H9 (cell line): ENCODE results near the gene SELENOH. TPM values are rescaled to one million over a fixed set of nuclear protein-coding genes. Genes with fewer than 3 reads are reported as not detected.

ENCODE experiments used
- DNase-seq: peaks from one replicate; pipeline ENCODE4 v3.0.0-alpha.2; 2017
- H2AFZ ChIP-seq: one replicate; pipeline ENCODE4 v1.6.1; 2013; ENCODE audit warnings: mild to moderate bottlenecking, low read length, control low read depth, moderate library complexity
- H2AK5ac ChIP-seq: 2 replicates; pipeline ENCODE4 v1.6.1; 2013; ENCODE audit warnings: low read length, control low read depth, mixed read lengths; ENCODE audit not compliant: insufficient read length
- H2BK120ac ChIP-seq: one replicate; pipeline ENCODE4 v1.6.1; 2013; ENCODE audit warnings: low read depth, mild to moderate bottlenecking, low read length, control low read depth, inconsistent platforms; ENCODE audit not compliant: poor library complexity, severe bottlenecking
- H2BK12ac ChIP-seq: 2 replicates; pipeline ENCODE4 v1.6.1; 2013; ENCODE audit warnings: low read length, control low read depth, mixed read lengths, low read depth; ENCODE audit not compliant: insufficient read length
- H2BK15ac ChIP-seq: 2 replicates; pipeline ENCODE4 v1.6.1; 2013; ENCODE audit warnings: low read depth, low read length, control low read depth
- H2BK20ac ChIP-seq: one replicate; pipeline ENCODE4 v1.6.1; 2013; ENCODE audit warnings: low read depth, mild to moderate bottlenecking, low read length, control low read depth, inconsistent platforms; ENCODE audit not compliant: poor library complexity, severe bottlenecking
- H2BK5ac ChIP-seq: 2 replicates; pipeline ENCODE4 v1.6.1; 2013; ENCODE audit warnings: low read length, control low read depth, mixed read lengths; ENCODE audit not compliant: insufficient read length
- H3K14ac ChIP-seq: 2 replicates; pipeline ENCODE4 v1.6.1; 2013; ENCODE audit warnings: low read length, control low read depth; ENCODE audit not compliant: insufficient read depth
- H3K18ac ChIP-seq: 2 replicates; pipeline ENCODE4 v1.6.1; 2013; ENCODE audit warnings: low read depth, mild to moderate bottlenecking, mixed read lengths, low read length, control low read depth; ENCODE audit not compliant: insufficient read length
- H3K23ac ChIP-seq: 2 replicates; pipeline ENCODE4 v1.6.1; 2013; ENCODE audit warnings: low read length, control low read depth, mixed read lengths, low read depth; ENCODE audit not compliant: insufficient read length
- H3K23me2 ChIP-seq: 2 replicates; pipeline ENCODE4 v1.6.1; 2013; ENCODE audit warnings: low read depth, mild to moderate bottlenecking, mixed read lengths, low read length, control low read depth; ENCODE audit not compliant: insufficient read length, poor library complexity, severe bottlenecking
- H3K27ac ChIP-seq: 2 replicates; pipeline ENCODE4 v1.5.1; 2013; ENCODE audit warnings: low read length, control low read depth, mixed read lengths, low read depth; ENCODE audit not compliant: insufficient read length
- H3K27me3 ChIP-seq: 2 replicates; pipeline ENCODE4 v1.6.1; 2013; ENCODE audit warnings: low read length, control low read depth, inconsistent platforms; ENCODE audit not compliant: insufficient read depth
- H3K4ac ChIP-seq: 2 replicates; pipeline ENCODE4 v1.6.1; 2013; ENCODE audit warnings: low read depth, mild to moderate bottlenecking, control low read depth, inconsistent platforms, low read length, moderate library complexity
- H3K4me1 ChIP-seq: 2 replicates; pipeline ENCODE4 v1.6.1; 2013; ENCODE audit warnings: low read length, control low read depth, inconsistent platforms; ENCODE audit not compliant: insufficient read depth
- H3K4me2 ChIP-seq: 2 replicates; pipeline ENCODE4 v1.6.1; 2013; ENCODE audit warnings: low read length, control low read depth, mixed read lengths; ENCODE audit not compliant: insufficient read length, insufficient read depth
- H3K56ac ChIP-seq: 2 replicates; pipeline ENCODE4 v1.6.1; 2013; ENCODE audit warnings: low read depth, mild to moderate bottlenecking, mixed read lengths, low read length, control low read depth; ENCODE audit not compliant: insufficient read length
- H3K79me1 ChIP-seq: 2 replicates; pipeline ENCODE4 v1.6.1; 2013; ENCODE audit warnings: low read depth, mild to moderate bottlenecking, moderate library complexity, low read length, control low read depth, inconsistent platforms; ENCODE audit not compliant: insufficient read depth, poor library complexity, severe bottlenecking
- H3K79me2 ChIP-seq: 2 replicates; pipeline ENCODE4 v1.6.1; 2013; ENCODE audit warnings: low read length, control low read depth, inconsistent platforms; ENCODE audit not compliant: insufficient read depth
- H3K9ac ChIP-seq: 2 replicates; pipeline ENCODE4 v1.6.1; 2013; ENCODE audit warnings: low read length, control low read depth, mixed read lengths; ENCODE audit not compliant: insufficient read length; ENCODE audit errors: extremely low read depth
- H3K9me3 ChIP-seq: one replicate; pipeline ENCODE4 v1.6.1; 2013; ENCODE audit warnings: low read depth, low read length, inconsistent platforms; ENCODE audit not compliant: control insufficient read depth
- H3T11ph ChIP-seq: one replicate; pipeline ENCODE4 v1.6.1; 2013; ENCODE audit warnings: mild to moderate bottlenecking, low read length, control low read depth, inconsistent platforms
- H4K20me1 ChIP-seq: one replicate; pipeline ENCODE4 v1.6.1; 2013; ENCODE audit not compliant: control insufficient read depth, insufficient read length, insufficient read depth
- H4K5ac ChIP-seq: 2 replicates; pipeline ENCODE4 v1.6.1; 2013; ENCODE audit warnings: low read depth, mild to moderate bottlenecking, mixed read lengths, low read length, control low read depth; ENCODE audit not compliant: insufficient read length
- H4K8ac ChIP-seq: replicated peaks from 2 replicates; pipeline ENCODE4 v1.6.1; 2013; ENCODE audit warnings: low read length, control low read depth, mixed read lengths, low read depth; ENCODE audit not compliant: insufficient read length
- H4K91ac ChIP-seq: 2 replicates; pipeline ENCODE4 v1.6.1; 2013; ENCODE audit warnings: low read depth, mild to moderate bottlenecking, moderate library complexity, mixed read lengths, low read length, control low read depth; ENCODE audit not compliant: insufficient read length
- H3K27ac Mint-ChIP-seq, 3 experiments: 2 replicates in 2 of 3; 3 replicates in 1 of 3; pipeline ENCODE4 v1.8.0; 2020 to 2021; ENCODE audit warnings: mixed read lengths in 3 of 3, mild to moderate bottlenecking in 1 of 3, moderate library complexity in 1 of 3
- H3K27me3 Mint-ChIP-seq: 2 replicates; pipeline ENCODE4 v1.8.0; 2021; ENCODE audit warnings: low read depth, mild to moderate bottlenecking, moderate library complexity, mixed read lengths
- H3K36me3 Mint-ChIP-seq, 3 experiments: 2 replicates in 2 of 3; 3 replicates in 1 of 3; pipeline ENCODE4 v1.8.0; 2020 to 2021; ENCODE audit warnings: low read depth in 3 of 3, mixed read lengths in 3 of 3; ENCODE audit not compliant: insufficient read depth in 1 of 3
- H3K4me1 Mint-ChIP-seq, 2 experiments: 2 replicates each; pipeline ENCODE4 v1.8.0; 2020; ENCODE audit warnings: mixed read lengths in 2 of 2
- H3K4me3 Mint-ChIP-seq, 2 experiments: 2 replicates in 1 of 2; 3 replicates in 1 of 2; pipeline ENCODE4 v1.8.0; 2020 to 2021; ENCODE audit warnings: mild to moderate bottlenecking in 2 of 2, mixed read lengths in 2 of 2, moderate library complexity in 1 of 2
- H3K9me3 Mint-ChIP-seq, 2 experiments: 2 replicates in 1 of 2; 3 replicates in 1 of 2; pipeline ENCODE4 v1.8.0; 2020; ENCODE audit warnings: mild to moderate bottlenecking in 2 of 2, mixed read lengths in 2 of 2, moderate library complexity in 1 of 2
- CTCF ChIP-seq: fragments of 200-600 bp; sonication (generic); conservative IDR thresholded peaks from 3 replicates; pipeline ENCODE4 v1.8.0; 2021; ENCODE audit warnings: antibody characterized with exemption, mild to moderate bottlenecking
- whole genome bisulfite sequencing: extraction: QIAGEN DNeasy Blood & Tissue Kit; methylation state at CpG from one replicate; pipeline ENCODE4 v1.1.7; 2013; ENCODE audit warnings: missing lambda C conversion rate, low lambda C conversion rate, mixed read lengths; ENCODE audit not compliant: insufficient read length; ENCODE audit errors: extremely low coverage; 5-methylcytosine and 5-hydroxymethylcytosine counted together
- total RNA-seq: library from RNA; stranded (reverse); gene quantifications from 2 replicates; pipeline ENCODE4 v1.2.1, GENCODE V29; 2021

Gene SELENOH
- total RNA-seq, 1 experiment from 2014 or later, result 251 TPM

GRCh38 chr11:57712256-57713150 is 28.8 kb upstream of the SELENOH start, which contains the start of gene TMX2:
Gene TMX2, plus strand, starts transcription at chr11:57712593. Its CDS starts 26 bp downstream, at chr11:57712619.
- H3K4me3 Mint-ChIP-seq, result peak within 1 kb of the TSS; percentile 100
- no peak within 1 kb of the TSS for H3K4ac ChIP-seq
- peak within 1 kb of the TSS; percentile 87 for H3K18ac ChIP-seq
- H3K27me3 Mint-ChIP-seq, result no peaks in the 10 kb centered on the region
- H3K56ac ChIP-seq, result no peak within 1 kb of the TSS
- no peak within 1 kb of the TSS for H2AFZ ChIP-seq
- H2BK15ac ChIP-seq, result no peak within 1 kb of the TSS
- H3K23ac ChIP-seq, result no peak within 1 kb of the TSS
- no peaks in the 10 kb centered on the region for H3K79me1 ChIP-seq
- H4K91ac ChIP-seq, result no peak within 1 kb of the TSS
- no peak within 1 kb of the TSS for H4K8ac ChIP-seq
- peaks cover 21% of the 10 kb centered on the region; the same call in 1 of the 2 replicates for H3K79me2 ChIP-seq
- H3K23me2 ChIP-seq, result no peaks in the 10 kb centered on the region
- no peaks in the 10 kb centered on the region for H3K9me3 ChIP-seq
- no peaks in the 10 kb centered on the region for H3K4me1 ChIP-seq
- peaks cover 15 to 18% (median 16%) of the 10 kb centered on the region in 3 experiments for H3K36me3 Mint-ChIP-seq
- peak within 1 kb of the TSS; percentile 96 for H3K9ac ChIP-seq
- no peak within 1 kb of the TSS for H2AK5ac ChIP-seq
- H2BK5ac ChIP-seq, result peak within 1 kb of the TSS; percentile 15
- no peak for TF ChIP-seq CTCF
- H4K20me1 ChIP-seq, result no peaks in the 10 kb centered on the region
- peak within 1 kb of the TSS; percentile 13 for H3K27ac ChIP-seq
- peak within 1 kb of the TSS; percentile 17 for H4K5ac ChIP-seq
- DNase-seq, result peak; percentile 96
- H2BK20ac ChIP-seq, result no peak within 1 kb of the TSS
- H3K9me3 Mint-ChIP-seq, result peaks cover 4 to 5% of the 10 kb centered on the region in 2 experiments; a peak in 4 of 5 replicates
- no peaks in the 10 kb centered on the region for H3K27me3 ChIP-seq
- peak within 1 kb of the TSS; percentile 94 for H3K14ac ChIP-seq
- H3K4me2 ChIP-seq, result peak within 1 kb of the TSS; percentile 74
- peak within 1 kb of the TSS; percentile 99 to 100 (median 100) for H3K27ac Mint-ChIP-seq
- H2BK12ac ChIP-seq, result no peak within 1 kb of the TSS
- peaks cover 13 to 22% of the 10 kb centered on the region in 2 experiments for H3K4me1 Mint-ChIP-seq
- no CpG with 5 or more reads among the region's 53 CpGs for WGBS
- no peak within 1 kb of the TSS for H2BK120ac ChIP-seq
- H3T11ph ChIP-seq, result no peak within 1 kb of the TSS
